NT2/D1 (cell line): Measurements from ENCODE around the gene TBC1D16.
A peak's percentile ranks its signal among the peaks of the same experiment; 100 is the strongest.

Source experiments
- DNase-seq: peaks from one replicate; pipeline ENCODE4 v3.0.0-alpha.2; 2011; ENCODE audit warnings: low read depth, low spot score
- H3K27me3 ChIP-seq: 2 replicates; pipeline ENCODE4 v1.6.0; 2011; ENCODE audit warnings: mild to moderate bottlenecking; ENCODE audit not compliant: insufficient read length, insufficient read depth
- H3K36me3 ChIP-seq: 2 replicates; pipeline ENCODE4 v1.6.1; 2011; ENCODE audit warnings: mild to moderate bottlenecking, low read length, mixed read lengths; ENCODE audit not compliant: insufficient read depth, insufficient read length
- H3K4me1 ChIP-seq: 2 replicates; pipeline ENCODE4 v1.5.1; 2011; ENCODE audit not compliant: insufficient read depth, insufficient read length
- H3K4me3 ChIP-seq: 2 replicates; pipeline ENCODE4 v1.5.1; 2011; ENCODE audit warnings: low read depth; ENCODE audit not compliant: insufficient read length
- H3K9ac ChIP-seq: 2 replicates; pipeline ENCODE4 v1.6.0; 2011; ENCODE audit warnings: low read depth; ENCODE audit not compliant: insufficient read length
- H3K9me3 ChIP-seq: 2 replicates; pipeline ENCODE4 v1.5.1; 2011; ENCODE audit warnings: mild to moderate bottlenecking, low read length; ENCODE audit not compliant: insufficient read depth
- SUZ12 ChIP-seq: IDR thresholded peaks from 2 replicates; pipeline ENCODE4 v1.6.1; 2011; ENCODE audit not compliant: insufficient read length, insufficient read depth; ENCODE audit errors: extremely low read depth
- YY1 ChIP-seq: IDR thresholded peaks from 2 replicates; pipeline ENCODE4 v1.6.1; 2011; ENCODE audit not compliant: insufficient read length, insufficient read depth
- ZNF274 ChIP-seq: IDR thresholded peaks from 2 replicates; pipeline ENCODE4 v1.6.1; 2011; ENCODE audit warnings: mild to moderate bottlenecking, low read depth, low read length

TBC1D16 gene

DNA sequence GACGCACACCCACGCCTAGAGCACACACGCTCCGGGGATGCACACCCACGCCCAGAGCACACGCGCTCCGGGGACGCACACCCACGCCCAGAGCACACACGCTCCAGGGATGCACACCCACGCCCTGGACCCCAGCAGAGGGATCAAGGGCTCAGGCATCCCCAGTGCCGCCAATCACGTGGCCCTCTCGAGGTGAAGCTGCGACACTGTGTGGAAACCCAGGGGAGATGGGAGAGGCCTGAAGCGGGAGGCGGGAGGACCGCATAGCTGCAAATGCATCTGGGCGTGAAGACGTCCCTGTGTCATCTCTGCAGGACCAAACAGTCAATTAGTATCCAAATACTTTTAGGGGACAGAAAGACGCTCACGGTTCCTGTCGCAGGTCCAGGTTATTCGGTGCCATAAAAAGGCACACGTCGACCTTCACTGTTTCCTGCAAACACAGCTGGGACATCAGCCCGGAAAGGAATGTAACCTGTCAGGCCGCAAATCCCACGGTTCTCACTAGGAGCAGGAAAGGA is 56.4 kb downstream of the TBC1D16 start:
- H3K4me3 ChIP-seq = no peak overlapping the region

DNA sequence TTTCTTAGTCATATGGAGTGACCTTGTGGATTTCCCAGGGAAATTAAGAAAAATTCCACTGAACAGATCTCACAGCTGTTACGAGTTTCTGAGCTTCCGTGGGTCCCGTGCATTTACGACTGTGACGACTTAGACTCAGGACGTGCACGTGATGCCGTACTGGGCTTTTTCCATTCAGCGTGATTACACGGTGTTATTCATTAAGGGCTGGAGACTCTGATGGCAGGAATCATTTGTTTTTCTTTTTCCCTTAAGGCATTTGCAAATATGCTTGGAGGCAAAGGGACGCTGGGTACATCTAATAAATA is 57.2 kb downstream of the TBC1D16 start:
- no peak for DNase-seq
- TF ChIP-seq SUZ12 (no peak), ZNF274 (no peak), YY1 (no peak)
- Histone ChIP-seq H3K9ac (no peak overlapping the region), H3K9me3 (no peaks in the 10 kb centered on the region), H3K36me3 (peaks cover 49% of the 10 kb centered on the region), H3K27me3 (no peaks in the 10 kb centered on the region), H3K4me3 (no peak overlapping the region), H3K4me1 (peaks cover 14% of the 10 kb centered on the region)

More for the DNA sequence above, 56.4 kb downstream of the TBC1D16 start:
- Histone ChIP-seq H3K4me1 (peaks cover 14% of the 10 kb centered on the region), H3K9me3 (no peaks in the 10 kb centered on the region), H3K36me3 (peaks cover 49% of the 10 kb centered on the region), H3K27me3 (no peaks in the 10 kb centered on the region), H3K9ac (no peak overlapping the region)
- no peak for TF ChIP-seq YY1
- no peak for TF ChIP-seq ZNF274
- no peak for TF ChIP-seq SUZ12
- no peak for DNase-seq

DNA sequence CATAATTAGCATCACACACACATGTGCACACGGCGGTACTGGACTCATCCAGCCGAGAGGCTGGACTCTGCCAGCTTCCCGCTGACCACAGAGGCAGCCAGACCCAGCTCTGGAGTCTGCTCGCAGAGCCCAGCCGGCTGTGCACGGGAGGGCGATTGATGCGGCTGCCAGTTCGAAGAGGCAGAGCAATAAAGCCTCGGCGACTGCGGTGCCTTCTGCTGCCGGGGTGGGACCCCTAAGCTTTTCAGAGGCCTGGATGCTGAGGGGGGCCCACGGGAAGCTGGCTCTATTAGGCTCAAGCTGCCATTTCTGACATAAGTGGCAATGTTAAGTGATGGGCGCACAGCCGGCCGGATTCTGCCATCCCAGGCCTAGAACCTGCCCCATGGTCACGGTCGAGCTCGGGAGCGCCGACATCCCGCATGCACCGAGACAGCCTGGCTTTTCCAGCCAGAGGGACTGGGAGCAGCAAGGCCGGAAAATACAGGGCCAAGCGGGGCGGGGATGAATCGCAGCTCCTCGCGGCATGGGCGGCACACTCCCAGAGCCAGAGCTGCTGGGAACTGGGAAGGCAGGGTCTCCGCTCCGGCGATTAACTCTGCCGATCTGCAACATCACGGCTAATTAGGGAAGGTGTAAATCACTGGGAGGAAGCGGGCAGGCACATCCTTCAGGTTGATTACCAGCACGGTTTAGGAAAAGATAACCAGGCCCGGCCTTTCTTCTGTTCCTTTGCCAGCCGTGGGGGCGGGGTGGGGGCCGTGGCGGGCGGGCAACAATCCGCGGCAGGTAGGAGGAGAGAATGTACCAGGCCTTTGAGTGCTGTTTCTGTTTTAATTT is 57.7 kb downstream of the TBC1D16 start:
- Histone ChIP-seq H3K27me3 (no peaks in the 10 kb centered on the region), H3K4me3 (no peak overlapping the region), H3K36me3 (peaks cover 45% of the 10 kb centered on the region), H3K4me1 (peaks cover 8% of the 10 kb centered on the region), H3K9ac (peak overlapping the region; percentile 17), H3K9me3 (no peaks in the 10 kb centered on the region)
- TF ChIP-seq SUZ12 (no peak), YY1 (no peak), ZNF274 (no peak)
- DNase-seq = no peak

DNA sequence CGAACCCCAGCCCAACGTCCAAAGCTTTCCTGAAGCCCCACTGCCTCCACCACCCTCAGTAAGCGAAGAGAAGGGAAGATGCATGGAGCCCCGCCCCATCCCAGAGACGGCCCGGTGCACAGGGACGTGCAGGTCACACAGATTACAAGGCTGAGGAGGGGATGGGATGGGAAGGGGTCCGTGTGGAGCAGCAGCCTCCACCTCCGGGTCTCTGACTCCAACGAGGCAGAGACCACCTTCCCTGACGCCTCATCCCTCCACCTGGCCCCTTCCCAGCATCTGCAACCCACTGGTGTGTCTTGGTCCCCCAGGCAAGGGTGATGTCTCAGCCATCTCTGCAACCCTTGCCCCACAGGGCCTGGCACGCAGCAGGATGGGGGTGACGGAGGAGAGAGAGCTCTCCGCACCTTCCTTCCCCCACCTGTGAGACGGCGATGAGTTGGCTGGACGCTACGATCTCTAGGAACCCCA is 58.5 kb downstream of the TBC1D16 start:
- TF ChIP-seq SUZ12 = no peak
- no peak for TF ChIP-seq YY1
- no peak for TF ChIP-seq ZNF274
- Histone ChIP-seq H3K4me1 (peaks cover 6% of the 10 kb centered on the region), H3K36me3 (peaks cover 49% of the 10 kb centered on the region), H3K9ac (no peak overlapping the region), H3K9me3 (no peaks in the 10 kb centered on the region), H3K4me3 (no peak overlapping the region), H3K27me3 (no peaks in the 10 kb centered on the region)
- DNase-seq = no peak

GRCh38 chr17:79976451-79976850 is 59.2 kb downstream of the TBC1D16 start:
- H3K27me3 ChIP-seq = no peaks in the 10 kb centered on the region
- TF ChIP-seq YY1 (no peak), ZNF274 (no peak), SUZ12 (no peak)
- H3K4me1 ChIP-seq = peaks cover 3% of the 10 kb centered on the region
- H3K9ac ChIP-seq = no peak overlapping the region
- peaks cover 46% of the 10 kb centered on the region for H3K36me3 ChIP-seq
- H3K4me3 ChIP-seq = no peak overlapping the region
- H3K9me3 ChIP-seq = no peaks in the 10 kb centered on the region
- DNase-seq = no peak

- Histone ChIP-seq H3K4me3 (no peak overlapping the region), H3K36me3 (peaks cover 43% of the 10 kb centered on the region), H3K4me1 (peaks cover 2% of the 10 kb centered on the region), H3K9me3 (no peaks in the 10 kb centered on the region), H3K27me3 (no peaks in the 10 kb centered on the region), H3K9ac (no peak overlapping the region)
- TF ChIP-seq ZNF274 (no peak), YY1 (no peak), SUZ12 (no peak)
- no peak for DNase-seq
Measured at GRCh38 chr17:79975498-79976134, 60.1 kb downstream of the TBC1D16 start.
